ENCODE results near the gene LRRC46. TPM values are rescaled to one million over a fixed set of nuclear protein-coding genes. Genes with fewer than 3 reads are reported as not detected.

Gene LRRC46
- total and polyA plus RNA-seq, 2 of the 13 experiments (the other 11 are each of a cell fraction or from before 2014, with no cell fraction given) = 0.09 TPM

DNA sequence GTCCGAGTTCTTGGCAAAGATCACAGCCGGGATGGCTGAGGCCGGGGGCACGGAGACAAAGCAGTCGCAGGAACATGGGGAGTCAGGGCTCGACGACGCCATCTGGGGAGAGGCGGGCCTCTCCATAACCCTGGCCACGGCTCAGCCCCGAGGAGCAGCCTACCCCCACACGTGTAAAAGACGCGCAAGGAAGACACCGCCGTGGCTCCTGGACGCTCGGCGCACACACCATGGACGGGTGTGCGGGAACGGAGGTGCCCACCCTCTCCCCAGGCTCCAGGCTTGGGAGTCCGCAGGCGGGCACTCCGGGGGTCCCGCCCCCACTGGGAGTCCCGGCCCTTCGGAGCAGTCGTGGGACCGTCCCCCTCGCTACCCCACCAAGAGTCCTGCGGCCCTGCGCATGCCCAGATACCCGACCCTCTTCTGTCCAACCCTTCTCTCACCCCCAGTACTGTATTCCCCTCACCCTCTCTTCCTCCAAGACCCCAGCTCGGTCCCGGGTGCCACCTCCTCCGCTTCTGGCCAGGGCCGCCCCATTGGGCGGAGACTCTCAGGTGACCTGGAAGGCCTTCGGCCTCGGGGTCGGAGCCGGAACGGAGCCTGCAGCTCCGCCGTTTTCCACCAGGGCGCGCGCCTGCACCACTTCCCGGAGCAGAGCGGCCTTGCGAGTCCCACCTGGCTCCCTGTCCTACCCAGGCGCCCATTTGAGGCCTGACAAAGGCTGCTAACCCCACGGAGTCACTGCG is 9.4 kb downstream of the LRRC46 start, which contains the start of gene SCRN2 (continued):
- no peak for TF ChIP-seq ZFP36L2 (CRISPR knock-in tag; IDR thresholded peaks at IDR 0.05)
- no peak for TF ChIP-seq ZNF12 (CRISPR knock-in tag; IDR thresholded peaks at IDR 0.05)
- TF ChIP-seq HMGA1 (CRISPR knock-in tag; conservative IDR thresholded peaks at IDR 0.05) = no peak
- TF ChIP-seq ZBTB3 (CRISPR knock-in tag; IDR thresholded peaks at IDR 0.05; ENCODE audit: borderline replicate concordance, low read depth) = no peak
- 0 out of 2 replicates have a peak, but pooled peaks have one; percentile 69 for TF ChIP-seq ZNF772 (CRISPR knock-in tag; IDR thresholded peaks at IDR 0.05)
- peak; percentile 60; the same call in 1 of the 2 replicates for TF ChIP-seq ZNF460 (CRISPR knock-in tag; IDR thresholded peaks at IDR 0.05; ENCODE audit: borderline replicate concordance)
- TF ChIP-seq ZNF30 (CRISPR knock-in tag; IDR thresholded peaks at IDR 0.05) = peak; percentile 91; the same call in 1 of the 2 replicates
- peak; percentile 72; the same call in 1 of the 2 replicates for TF ChIP-seq SMC3 (IDR thresholded peaks at IDR 0.05; ENCODE audit: low read length)
- no peak for TF ChIP-seq ZNF562 (CRISPR knock-in tag; IDR thresholded peaks at IDR 0.05; ENCODE audit: borderline replicate concordance)
- peak; percentile 58 for TF ChIP-seq U2AF1 (optimal IDR thresholded peaks at IDR 0.05; ENCODE audit: low read depth, low read length)
- no peak; the same call in none of the 2 replicates for TF ChIP-seq ARHGAP35 (CRISPR knock-in tag; IDR thresholded peaks at IDR 0.05; ENCODE audit: borderline replicate concordance)
- TF ChIP-seq, protein P1, sequence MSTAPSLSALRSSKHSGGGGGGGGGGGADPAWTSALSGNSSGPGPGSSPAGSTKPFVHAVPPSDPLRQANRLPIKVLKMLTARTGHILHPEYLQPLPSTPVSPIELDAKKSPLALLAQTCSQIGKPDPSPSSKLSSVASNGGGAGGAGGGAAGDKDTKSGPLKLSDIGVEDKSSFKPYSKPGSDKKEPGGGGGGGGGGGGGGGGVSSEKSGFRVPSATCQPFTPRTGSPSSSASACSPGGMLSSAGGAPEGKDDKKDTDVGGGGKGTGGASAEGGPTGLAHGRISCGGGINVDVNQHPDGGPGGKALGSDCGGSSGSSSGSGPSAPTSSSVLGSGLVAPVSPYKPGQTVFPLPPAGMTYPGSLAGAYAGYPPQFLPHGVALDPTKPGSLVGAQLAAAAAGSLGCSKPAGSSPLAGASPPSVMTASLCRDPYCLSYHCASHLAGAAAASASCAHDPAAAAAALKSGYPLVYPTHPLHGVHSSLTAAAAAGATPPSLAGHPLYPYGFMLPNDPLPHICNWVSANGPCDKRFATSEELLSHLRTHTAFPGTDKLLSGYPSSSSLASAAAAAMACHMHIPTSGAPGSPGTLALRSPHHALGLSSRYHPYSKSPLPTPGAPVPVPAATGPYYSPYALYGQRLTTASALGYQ (CRISPR knock-in tag; IDR thresholded peaks at IDR 0.05) = peak; percentile 59
- TF ChIP-seq SRF (IDR thresholded peaks at IDR 0.05; ENCODE audit: low read depth, low read length) = no peak
- peak; percentile 80; the same call in 1 of the 2 replicates for TF ChIP-seq ZNF350 (CRISPR knock-in tag; IDR thresholded peaks at IDR 0.05; ENCODE audit: borderline replicate concordance, low read depth)
- TF ChIP-seq ZNF839 (CRISPR knock-in tag; IDR thresholded peaks at IDR 0.05; ENCODE audit: borderline replicate concordance) = no peak
- TF ChIP-seq, protein P2, sequence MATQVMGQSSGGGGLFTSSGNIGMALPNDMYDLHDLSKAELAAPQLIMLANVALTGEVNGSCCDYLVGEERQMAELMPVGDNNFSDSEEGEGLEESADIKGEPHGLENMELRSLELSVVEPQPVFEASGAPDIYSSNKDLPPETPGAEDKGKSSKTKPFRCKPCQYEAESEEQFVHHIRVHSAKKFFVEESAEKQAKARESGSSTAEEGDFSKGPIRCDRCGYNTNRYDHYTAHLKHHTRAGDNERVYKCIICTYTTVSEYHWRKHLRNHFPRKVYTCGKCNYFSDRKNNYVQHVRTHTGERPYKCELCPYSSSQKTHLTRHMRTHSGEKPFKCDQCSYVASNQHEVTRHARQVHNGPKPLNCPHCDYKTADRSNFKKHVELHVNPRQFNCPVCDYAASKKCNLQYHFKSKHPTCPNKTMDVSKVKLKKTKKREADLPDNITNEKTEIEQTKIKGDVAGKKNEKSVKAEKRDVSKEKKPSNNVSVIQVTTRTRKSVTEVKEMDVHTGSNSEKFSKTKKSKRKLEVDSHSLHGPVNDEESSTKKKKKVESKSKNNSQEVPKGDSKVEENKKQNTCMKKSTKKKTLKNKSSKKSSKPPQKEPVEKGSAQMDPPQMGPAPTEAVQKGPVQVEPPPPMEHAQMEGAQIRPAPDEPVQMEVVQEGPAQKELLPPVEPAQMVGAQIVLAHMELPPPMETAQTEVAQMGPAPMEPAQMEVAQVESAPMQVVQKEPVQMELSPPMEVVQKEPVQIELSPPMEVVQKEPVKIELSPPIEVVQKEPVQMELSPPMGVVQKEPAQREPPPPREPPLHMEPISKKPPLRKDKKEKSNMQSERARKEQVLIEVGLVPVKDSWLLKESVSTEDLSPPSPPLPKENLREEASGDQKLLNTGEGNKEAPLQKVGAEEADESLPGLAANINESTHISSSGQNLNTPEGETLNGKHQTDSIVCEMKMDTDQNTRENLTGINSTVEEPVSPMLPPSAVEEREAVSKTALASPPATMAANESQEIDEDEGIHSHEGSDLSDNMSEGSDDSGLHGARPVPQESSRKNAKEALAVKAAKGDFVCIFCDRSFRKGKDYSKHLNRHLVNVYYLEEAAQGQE (IDR thresholded peaks at IDR 0.05; ENCODE audit: borderline replicate concordance in 1 of 2, low read depth in 1 of 2, low read length in 2 of 2) = no peak
- TF ChIP-seq, protein P3, sequence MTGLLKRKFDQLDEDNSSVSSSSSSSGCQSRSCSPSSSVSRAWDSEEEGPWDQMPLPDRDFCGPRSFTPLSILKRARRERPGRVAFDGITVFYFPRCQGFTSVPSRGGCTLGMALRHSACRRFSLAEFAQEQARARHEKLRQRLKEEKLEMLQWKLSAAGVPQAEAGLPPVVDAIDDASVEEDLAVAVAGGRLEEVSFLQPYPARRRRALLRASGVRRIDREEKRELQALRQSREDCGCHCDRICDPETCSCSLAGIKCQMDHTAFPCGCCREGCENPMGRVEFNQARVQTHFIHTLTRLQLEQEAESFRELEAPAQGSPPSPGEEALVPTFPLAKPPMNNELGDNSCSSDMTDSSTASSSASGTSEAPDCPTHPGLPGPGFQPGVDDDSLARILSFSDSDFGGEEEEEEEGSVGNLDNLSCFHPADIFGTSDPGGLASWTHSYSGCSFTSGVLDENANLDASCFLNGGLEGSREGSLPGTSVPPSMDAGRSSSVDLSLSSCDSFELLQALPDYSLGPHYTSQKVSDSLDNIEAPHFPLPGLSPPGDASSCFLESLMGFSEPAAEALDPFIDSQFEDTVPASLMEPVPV (CRISPR knock-in tag; IDR thresholded peaks at IDR 0.05) = peak; percentile 77; the same call in 1 of the 2 replicates
- peak; percentile 82 for TF ChIP-seq RBFOX2 (IDR thresholded peaks at IDR 0.05; ENCODE audit: low read depth, low read length)
- TF ChIP-seq PAX8 (CRISPR knock-in tag; IDR thresholded peaks at IDR 0.05; ENCODE audit: borderline replicate concordance) = peak; percentile 95; the same call in 1 of the 2 replicates
- TF ChIP-seq GABPB1 (CRISPR knock-in tag; IDR thresholded peaks at IDR 0.05) = peak; percentile 94
- TF ChIP-seq ZNF737 (CRISPR knock-in tag; IDR thresholded peaks at IDR 0.05; ENCODE audit: borderline replicate concordance) = no peak

All from HepG2 (cell line).